Neural crest cell (in vitro differentiated cells): Measurements from ENCODE around the gene CD6. TPM values are rescaled to one million over a fixed set of nuclear protein-coding genes. Genes with fewer than 3 reads are reported as not detected.

ENCODE experiments used
- DNase-seq: peaks from one replicate; pipeline ENCODE4 v3.0.0; 2021; ENCODE audit warnings: low read depth, mixed read lengths, low spot score
- H3K27ac Mint-ChIP-seq: one replicate; pipeline ENCODE4 v1.8.0; 2021; ENCODE audit warnings: mild to moderate bottlenecking, mixed read lengths; ENCODE audit not compliant: unreplicated experiment
- H3K27me3 Mint-ChIP-seq: 2 replicates; pipeline ENCODE4 v1.8.0; 2021; ENCODE audit warnings: low read depth, mild to moderate bottlenecking, mixed read lengths
- H3K36me3 Mint-ChIP-seq: 2 replicates; pipeline ENCODE4 v1.8.0; 2021; ENCODE audit warnings: low read depth, mild to moderate bottlenecking, mixed read lengths
- H3K4me1 Mint-ChIP-seq: 2 replicates; pipeline ENCODE4 v1.8.0; 2021; ENCODE audit warnings: mixed read lengths
- H3K4me3 Mint-ChIP-seq: one replicate; pipeline ENCODE4 v1.8.0; 2021; ENCODE audit warnings: mild to moderate bottlenecking, mixed read lengths
- H3K9me3 Mint-ChIP-seq: 2 replicates; pipeline ENCODE4 v1.8.0; 2021; ENCODE audit warnings: mixed read lengths
- CTCF ChIP-seq: fragments of 200-600 bp; sonication (generic); conservative IDR thresholded peaks from 2 replicates; pipeline ENCODE4 v1.5.0; 2021; ENCODE audit warnings: antibody characterized with exemption, mild to moderate bottlenecking
- total RNA-seq: library from RNA; stranded (reverse); gene quantifications from 2 replicates; pipeline ENCODE4 v1.2.1, GENCODE V29; 2021

The CD6 gene
- total RNA-seq, 1 donor from 2014 or later: 0.30 TPM

DNA sequence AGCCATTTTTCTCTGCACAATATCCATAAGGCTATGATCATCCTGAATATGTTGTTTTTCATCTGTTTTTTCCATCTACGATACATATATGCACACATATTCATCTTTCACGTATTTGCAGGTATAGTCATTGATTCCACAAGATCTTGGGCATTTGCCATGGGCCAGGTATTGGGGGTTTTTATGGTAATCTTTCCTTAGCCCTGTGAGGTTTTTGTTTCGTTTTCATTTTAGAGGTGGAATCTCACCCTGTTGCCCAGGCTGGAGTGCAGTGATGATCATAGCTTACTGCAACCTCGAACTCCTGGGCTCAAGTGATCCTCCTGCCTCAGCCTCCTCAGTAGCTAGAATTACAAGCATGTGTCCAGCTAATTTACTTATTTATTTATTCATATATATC lies 20.0 kb downstream of the CD6 start:
- H3K4me3 Mint-ChIP-seq: no peak overlapping the region
- no peak for DNase-seq
- no peak for TF ChIP-seq CTCF
- H3K27ac Mint-ChIP-seq: no peak overlapping the region
- peaks cover 26% of the 10 kb centered on the region for H3K27me3 Mint-ChIP-seq
- peaks cover 10% of the 10 kb centered on the region for H3K4me1 Mint-ChIP-seq
- H3K36me3 Mint-ChIP-seq: no peaks in the 10 kb centered on the region
- H3K9me3 Mint-ChIP-seq: no peaks in the 10 kb centered on the region

- Mint-ChIP-seq H3K4me1 (peaks cover 10% of the 10 kb centered on the region), H3K36me3 (no peaks in the 10 kb centered on the region), H3K4me3 (no peak overlapping the region), H3K27ac (no peak overlapping the region), H3K9me3 (no peaks in the 10 kb centered on the region), H3K27me3 (peaks cover 26% of the 10 kb centered on the region)
- DNase-seq: no peak
- no peak for TF ChIP-seq CTCF
These were observed 21.4 kb downstream of the CD6 start for GRCh38 chr11:60992842-60993409.

- H3K36me3 Mint-ChIP-seq: no peaks in the 10 kb centered on the region
- H3K9me3 Mint-ChIP-seq: no peaks in the 10 kb centered on the region
- no peak for TF ChIP-seq CTCF
- DNase-seq: no peak
- peaks cover 10% of the 10 kb centered on the region for H3K4me1 Mint-ChIP-seq
- no peak overlapping the region for H3K4me3 Mint-ChIP-seq
- H3K27ac Mint-ChIP-seq: no peak overlapping the region
- H3K27me3 Mint-ChIP-seq: peaks cover 26% of the 10 kb centered on the region
These were observed 22.1 kb downstream of the CD6 start for GRCh38 chr11:60993615-60994014.

DNA sequence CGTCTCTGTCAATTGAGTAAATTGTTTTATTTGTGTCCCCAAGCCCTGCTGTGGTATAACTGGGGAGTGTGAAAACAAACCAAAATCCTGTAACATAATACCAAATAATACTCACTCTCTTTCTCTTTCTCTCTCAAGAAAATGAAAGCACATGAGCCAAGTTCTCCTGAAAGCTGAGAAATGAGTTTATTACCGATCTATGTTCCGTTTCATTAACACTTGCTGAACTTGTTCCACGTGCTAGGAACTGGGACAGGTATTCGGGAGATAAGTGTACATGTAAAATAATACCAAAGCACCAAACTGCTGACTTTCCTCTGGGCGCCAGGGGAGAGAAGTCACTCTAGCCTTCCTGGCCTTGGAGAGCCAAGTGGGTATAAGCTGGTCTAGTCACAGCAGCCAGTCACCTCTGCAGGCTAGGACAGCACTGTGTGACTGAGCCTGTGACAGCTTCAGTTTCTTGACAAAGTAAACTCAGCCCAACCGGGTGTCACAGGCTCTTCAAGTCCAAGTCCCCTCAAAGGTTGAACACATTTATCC lies 23.1 kb downstream of the CD6 start:
- H3K4me3 Mint-ChIP-seq: no peak overlapping the region
- peaks cover 25% of the 10 kb centered on the region for H3K27me3 Mint-ChIP-seq
- no peaks in the 10 kb centered on the region for H3K36me3 Mint-ChIP-seq
- TF ChIP-seq CTCF: no peak
- H3K9me3 Mint-ChIP-seq: no peaks in the 10 kb centered on the region
- no peak for DNase-seq
- H3K4me1 Mint-ChIP-seq: peaks cover 10% of the 10 kb centered on the region
- no peak overlapping the region for H3K27ac Mint-ChIP-seq

- H3K4me1 Mint-ChIP-seq: peaks cover 10% of the 10 kb centered on the region
- H3K27me3 Mint-ChIP-seq: peaks cover 29% of the 10 kb centered on the region
- H3K9me3 Mint-ChIP-seq: no peaks in the 10 kb centered on the region
- TF ChIP-seq CTCF: no peak
- no peaks in the 10 kb centered on the region for H3K36me3 Mint-ChIP-seq
- H3K27ac Mint-ChIP-seq: no peak overlapping the region
- H3K4me3 Mint-ChIP-seq: no peak overlapping the region
- DNase-seq: no peak
These were observed 24.3 kb downstream of the CD6 start for GRCh38 chr11:60995798-60996197.
